Prostate gland (tissue), 2 donors: ENCODE measurements around the gene RET.

Source experiments
- POLR2A ChIP-seq: fragments of 450-650 bp; IDR thresholded peaks from one replicate; pipeline ENCODE4 v1.6.1; 2016; ENCODE audit warnings: antibody characterized with exemption, mild to moderate bottlenecking
- POLR2AphosphoS5 ChIP-seq: sonication (generic); formaldehyde crosslinking; IDR thresholded peaks from one replicate; pipeline ENCODE4 v1.6.1; 2017; ENCODE audit warnings: antibody characterized with exemption
- TF ChIP-seq, protein P1 (sequence below), 4 experiments: fragments of 200-600 bp in 2 of 4; fragments of 450-650 bp in 2 of 4; sonication (generic) in 2 of 4; IDR thresholded peaks; 1 replicate in 3 of 4; 2 replicates in 1 of 4; pipeline ENCODE4 v1.5.1; 2016 to 2019; ENCODE audit warnings: antibody characterized with exemption in 4 of 4, mild to moderate bottlenecking in 2 of 4, moderate library complexity in 2 of 4

DNA sequence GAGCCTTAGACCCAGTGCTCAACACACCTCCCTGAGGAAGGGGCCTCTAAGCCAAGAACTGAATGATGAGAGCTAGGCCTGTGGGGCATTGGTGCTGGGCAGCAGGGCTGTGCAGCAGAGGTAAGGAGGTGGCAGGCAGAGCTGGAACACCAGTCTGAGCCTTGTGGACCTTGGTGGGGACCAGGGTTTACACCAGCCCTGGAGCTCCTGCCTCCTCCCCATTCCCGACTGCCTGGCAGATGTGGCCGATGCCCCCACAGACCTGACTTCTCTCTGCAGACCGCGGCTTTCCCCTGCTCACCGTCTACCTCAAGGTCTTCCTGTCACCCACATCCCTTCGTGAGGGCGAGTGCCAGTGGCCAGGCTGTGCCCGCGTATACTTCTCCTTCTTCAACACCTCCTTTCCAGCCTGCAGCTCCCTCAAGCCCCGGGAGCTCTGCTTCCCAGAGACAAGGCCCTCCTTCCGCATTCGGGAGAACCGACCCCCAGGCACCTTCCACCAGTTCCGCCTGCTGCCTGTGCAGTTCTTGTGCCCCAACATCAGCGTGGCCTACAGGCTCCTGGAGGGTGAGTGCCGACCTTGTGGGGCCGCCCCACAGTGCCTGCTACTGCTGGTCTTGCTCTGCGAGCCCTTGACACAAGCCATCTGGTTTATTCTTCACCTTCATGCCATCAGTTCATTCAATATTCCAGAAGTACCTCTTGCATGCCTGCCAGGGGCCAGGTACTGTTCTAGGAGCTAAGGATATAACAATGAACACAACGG lies 25.4 kb downstream of the RET start:
- TF ChIP-seq, protein P1, sequence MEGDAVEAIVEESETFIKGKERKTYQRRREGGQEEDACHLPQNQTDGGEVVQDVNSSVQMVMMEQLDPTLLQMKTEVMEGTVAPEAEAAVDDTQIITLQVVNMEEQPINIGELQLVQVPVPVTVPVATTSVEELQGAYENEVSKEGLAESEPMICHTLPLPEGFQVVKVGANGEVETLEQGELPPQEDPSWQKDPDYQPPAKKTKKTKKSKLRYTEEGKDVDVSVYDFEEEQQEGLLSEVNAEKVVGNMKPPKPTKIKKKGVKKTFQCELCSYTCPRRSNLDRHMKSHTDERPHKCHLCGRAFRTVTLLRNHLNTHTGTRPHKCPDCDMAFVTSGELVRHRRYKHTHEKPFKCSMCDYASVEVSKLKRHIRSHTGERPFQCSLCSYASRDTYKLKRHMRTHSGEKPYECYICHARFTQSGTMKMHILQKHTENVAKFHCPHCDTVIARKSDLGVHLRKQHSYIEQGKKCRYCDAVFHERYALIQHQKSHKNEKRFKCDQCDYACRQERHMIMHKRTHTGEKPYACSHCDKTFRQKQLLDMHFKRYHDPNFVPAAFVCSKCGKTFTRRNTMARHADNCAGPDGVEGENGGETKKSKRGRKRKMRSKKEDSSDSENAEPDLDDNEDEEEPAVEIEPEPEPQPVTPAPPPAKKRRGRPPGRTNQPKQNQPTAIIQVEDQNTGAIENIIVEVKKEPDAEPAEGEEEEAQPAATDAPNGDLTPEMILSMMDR (IDR thresholded peaks at IDR 0.05) = no peak
- no peak for TF ChIP-seq POLR2A
- no peak for TF ChIP-seq POLR2AphosphoS5
